ENCODE results near the gene MAP1B.

The MAP1B gene

DNA sequence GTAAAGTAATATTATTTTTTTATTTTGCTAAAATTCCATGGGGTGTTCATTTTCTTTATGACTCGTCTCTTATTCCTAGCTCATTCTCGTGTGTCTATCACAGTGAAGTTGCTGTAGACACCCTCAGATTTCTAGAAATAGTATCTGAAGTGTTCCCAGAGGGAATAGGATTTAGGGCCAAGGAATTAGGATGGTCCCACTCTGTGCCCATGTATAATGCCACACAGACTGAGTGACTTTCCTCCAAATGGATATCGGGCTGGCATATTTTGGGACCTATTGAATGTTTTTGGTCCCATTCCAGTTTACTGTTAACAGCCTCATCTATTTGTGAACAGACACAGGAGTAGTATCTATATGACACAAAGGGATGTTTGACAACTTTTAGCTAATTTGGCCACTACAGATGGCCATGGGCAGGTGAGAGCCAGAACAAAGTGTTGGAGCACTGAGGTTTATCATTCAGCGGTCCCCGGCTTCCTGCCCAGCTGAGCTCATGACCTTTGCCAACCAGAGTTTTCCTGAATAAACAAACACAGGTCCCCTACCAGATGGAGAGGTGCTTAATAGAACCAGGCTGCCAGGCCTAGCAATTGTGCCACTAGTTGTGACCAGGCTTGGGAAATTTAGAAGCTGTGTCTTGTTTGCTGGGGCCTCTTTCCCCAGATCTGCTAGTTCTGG is 46.9 kb downstream of the MAP1B start:
- Histone ChIP-seq H3K36me3 (ENCODE audit: control insufficient read depth in 5 of 5, insufficient read depth in 5 of 5, low read length in 5 of 5) (no peaks in the 10 kb centered on the region), H3K4me1 (ENCODE audit: control insufficient read depth in 5 of 5, insufficient read depth in 5 of 5, low read length in 5 of 5) (peaks cover 1 to 28% (median 24%) of the 10 kb centered on the region in 5 donors), H3K27ac (ENCODE audit: low read depth, low read length) (no peak overlapping the region), H3K4me3 (ENCODE audit: low read depth in 1 of 5, low read length in 5 of 5) (no peak overlapping the region), H3K9ac (ENCODE audit: low read length in 5 of 5) (no peak overlapping the region), H3K9me3 (ENCODE audit: control insufficient read depth in 5 of 5, low read length in 5 of 5) (no peaks in the 10 kb centered on the region), H3K27me3 (ENCODE audit: control insufficient read depth in 5 of 5, insufficient read depth in 4 of 5, low read length in 5 of 5) (no peaks in the 10 kb centered on the region)

DNA sequence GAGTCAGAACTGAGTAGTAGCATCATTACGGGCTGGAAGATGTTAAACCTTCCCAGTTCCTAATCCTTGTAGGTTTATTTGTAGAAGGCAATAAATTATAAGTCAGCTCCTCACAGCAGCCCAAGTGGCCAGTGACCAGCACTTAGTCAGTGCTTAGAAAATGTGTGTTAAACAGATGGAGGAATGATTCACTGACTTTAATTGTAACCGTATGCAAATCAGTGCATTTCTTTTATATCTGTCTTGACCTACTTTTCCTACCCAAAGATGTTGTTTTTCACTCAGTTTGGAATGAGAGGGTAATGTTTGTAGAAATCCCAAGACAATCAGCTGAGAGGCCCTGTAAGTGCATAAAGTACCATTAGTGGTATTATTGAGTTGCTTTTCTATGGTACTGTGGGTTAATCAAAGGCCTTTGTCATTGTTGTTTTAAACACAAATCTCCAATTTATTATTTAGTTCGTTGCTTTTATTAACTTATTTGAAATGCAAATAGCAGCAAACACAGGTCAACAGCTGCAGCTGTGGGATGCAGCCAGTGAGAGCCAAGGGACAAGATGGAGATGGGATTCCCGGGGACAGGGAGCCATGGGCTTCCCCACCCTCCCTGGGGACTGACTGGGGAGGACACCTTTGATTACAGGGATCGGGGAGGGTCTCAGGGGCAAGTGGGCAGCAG is 49.8 kb downstream of the MAP1B start:
- Histone ChIP-seq H3K9ac (ENCODE audit: low read length in 5 of 5) (no peak overlapping the region), H3K4me3 (ENCODE audit: low read depth in 1 of 5, low read length in 5 of 5) (no peak overlapping the region), H3K36me3 (ENCODE audit: control insufficient read depth in 5 of 5, insufficient read depth in 5 of 5, low read length in 5 of 5) (no peaks in the 10 kb centered on the region), H3K27ac (ENCODE audit: low read depth, low read length) (peak overlapping the region; percentile 37), H3K9me3 (ENCODE audit: control insufficient read depth in 5 of 5, low read length in 5 of 5) (no peaks in the 10 kb centered on the region), H3K27me3 (ENCODE audit: control insufficient read depth in 5 of 5, insufficient read depth in 4 of 5, low read length in 5 of 5) (no peaks in the 10 kb centered on the region), H3K4me1 (ENCODE audit: control insufficient read depth in 5 of 5, insufficient read depth in 5 of 5, low read length in 5 of 5) (peaks cover 2 to 25% (median 11%) of the 10 kb centered on the region in 5 donors)

DNA sequence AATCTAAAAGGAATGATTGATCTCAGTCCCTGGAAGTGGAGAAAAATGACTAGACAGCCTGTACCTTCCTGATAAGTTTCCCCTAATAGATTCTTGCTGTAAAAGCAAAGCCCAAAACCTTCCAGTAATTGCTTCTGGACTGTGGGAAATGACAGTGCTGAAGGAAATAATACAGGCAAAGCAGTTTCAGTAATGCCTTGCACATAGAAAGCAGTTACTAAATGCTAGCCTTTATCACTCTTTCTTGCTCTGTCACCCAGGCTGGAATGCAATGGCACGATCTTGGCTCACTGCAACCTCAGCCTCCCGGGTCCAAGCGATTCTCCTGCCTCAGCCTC is 50.3 kb downstream of the MAP1B start:
- Histone ChIP-seq H3K4me1 (ENCODE audit: control insufficient read depth in 5 of 5, insufficient read depth in 5 of 5, low read length in 5 of 5) (peaks cover 2 to 25% (median 8%) of the 10 kb centered on the region in 5 donors), H3K9me3 (ENCODE audit: control insufficient read depth in 5 of 5, low read length in 5 of 5) (no peaks in the 10 kb centered on the region), H3K27ac (ENCODE audit: low read depth, low read length) (peak overlapping the region; percentile 37), H3K9ac (ENCODE audit: low read length in 5 of 5) (no peak overlapping the region), H3K4me3 (ENCODE audit: low read depth in 1 of 5, low read length in 5 of 5) (no peak overlapping the region), H3K27me3 (ENCODE audit: control insufficient read depth in 5 of 5, insufficient read depth in 4 of 5, low read length in 5 of 5) (no peaks in the 10 kb centered on the region), H3K36me3 (ENCODE audit: control insufficient read depth in 5 of 5, insufficient read depth in 5 of 5, low read length in 5 of 5) (no peaks in the 10 kb centered on the region)

DNA sequence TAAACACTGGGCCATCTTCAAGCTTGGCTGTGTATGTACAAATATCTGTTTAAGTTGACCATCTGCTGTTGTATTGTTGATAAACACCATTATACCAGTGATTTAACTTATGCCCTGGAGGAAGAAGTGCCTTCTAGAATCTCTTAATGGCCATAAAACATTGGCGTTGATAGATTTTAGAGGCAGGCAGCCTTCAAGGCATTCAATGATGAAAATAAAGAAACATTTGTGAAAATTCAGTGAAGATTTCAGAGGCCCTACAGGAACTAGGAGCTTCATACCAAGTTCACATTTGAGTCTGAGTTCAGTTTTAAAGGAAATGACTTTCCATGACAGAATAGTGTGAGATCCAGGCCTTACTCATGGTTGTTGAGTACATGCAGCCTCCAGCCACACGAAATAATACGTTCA is 52.2 kb downstream of the MAP1B start:
- Histone ChIP-seq H3K4me3 (ENCODE audit: low read depth in 1 of 5, low read length in 5 of 5) (no peak overlapping the region), H3K27ac (ENCODE audit: low read depth, low read length) (no peak overlapping the region), H3K27me3 (ENCODE audit: control insufficient read depth in 5 of 5, insufficient read depth in 4 of 5, low read length in 5 of 5) (no peaks in the 10 kb centered on the region), H3K36me3 (ENCODE audit: control insufficient read depth in 5 of 5, insufficient read depth in 5 of 5, low read length in 5 of 5) (no peaks in the 10 kb centered on the region), H3K9me3 (ENCODE audit: control insufficient read depth in 5 of 5, low read length in 5 of 5) (no peaks in the 10 kb centered on the region), H3K9ac (ENCODE audit: low read length in 5 of 5) (no peak overlapping the region), H3K4me1 (ENCODE audit: control insufficient read depth in 5 of 5, insufficient read depth in 5 of 5, low read length in 5 of 5) (peaks cover 2 to 19% (median 8%) of the 10 kb centered on the region in 5 donors)

DNA sequence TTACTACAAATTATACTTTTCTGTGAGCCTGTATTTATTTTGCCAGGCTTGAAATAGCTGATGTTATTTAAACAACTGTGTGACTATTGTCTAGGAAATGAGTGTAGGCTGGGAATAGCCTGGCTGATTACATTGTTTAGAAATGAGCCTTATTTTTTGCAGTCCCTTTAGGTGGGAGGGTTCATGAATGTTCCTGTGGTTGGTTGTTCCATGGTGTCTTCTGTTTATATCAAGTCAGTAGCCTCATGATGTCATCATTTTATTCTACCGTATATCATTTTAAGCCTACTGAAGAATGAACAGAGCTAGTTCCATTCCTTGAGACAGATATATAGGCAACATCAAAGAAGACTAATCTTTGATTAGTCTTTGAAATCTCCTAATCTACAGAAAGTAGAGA is 53.1 kb downstream of the MAP1B start:
- Histone ChIP-seq H3K36me3 (ENCODE audit: control insufficient read depth in 5 of 5, insufficient read depth in 5 of 5, low read length in 5 of 5) (no peaks in the 10 kb centered on the region), H3K9ac (ENCODE audit: low read length in 5 of 5) (no peak overlapping the region), H3K27ac (ENCODE audit: low read depth, low read length) (no peak overlapping the region), H3K9me3 (ENCODE audit: control insufficient read depth in 5 of 5, low read length in 5 of 5) (no peaks in the 10 kb centered on the region), H3K27me3 (ENCODE audit: control insufficient read depth in 5 of 5, insufficient read depth in 4 of 5, low read length in 5 of 5) (no peaks in the 10 kb centered on the region), H3K4me3 (ENCODE audit: low read depth in 1 of 5, low read length in 5 of 5) (no peak overlapping the region), H3K4me1 (ENCODE audit: control insufficient read depth in 5 of 5, insufficient read depth in 5 of 5, low read length in 5 of 5) (peaks cover 2 to 14% (median 8%) of the 10 kb centered on the region in 5 donors)

DNA sequence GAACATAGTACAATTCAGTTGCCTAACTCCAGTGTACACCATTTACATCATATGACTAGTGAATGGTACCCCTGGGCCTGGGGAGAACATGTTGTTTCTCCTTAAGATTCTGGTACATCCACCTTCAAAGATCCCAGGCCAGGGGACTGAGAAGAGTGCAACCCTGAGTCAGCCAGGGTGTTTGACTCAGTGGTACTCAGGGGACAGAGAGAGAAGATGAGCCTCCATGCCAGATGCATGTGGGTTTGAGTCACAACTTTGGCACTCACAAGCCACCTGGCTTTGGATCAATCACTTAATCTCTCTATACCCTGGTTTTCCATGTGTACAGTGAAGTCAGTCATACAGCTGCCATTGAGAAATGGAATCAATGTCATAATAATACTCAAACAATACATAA is 53.7 kb downstream of the MAP1B start:
- Histone ChIP-seq H3K36me3 (ENCODE audit: control insufficient read depth in 5 of 5, insufficient read depth in 5 of 5, low read length in 5 of 5) (no peaks in the 10 kb centered on the region), H3K4me3 (ENCODE audit: low read depth in 1 of 5, low read length in 5 of 5) (no peak overlapping the region), H3K27me3 (ENCODE audit: control insufficient read depth in 5 of 5, insufficient read depth in 4 of 5, low read length in 5 of 5) (no peaks in the 10 kb centered on the region), H3K9ac (ENCODE audit: low read length in 5 of 5) (no peak overlapping the region), H3K27ac (ENCODE audit: low read depth, low read length) (no peak overlapping the region), H3K4me1 (ENCODE audit: control insufficient read depth in 5 of 5, insufficient read depth in 5 of 5, low read length in 5 of 5) (peaks cover 5 to 16% (median 11%) of the 10 kb centered on the region in 5 donors), H3K9me3 (ENCODE audit: control insufficient read depth in 5 of 5, low read length in 5 of 5) (no peaks in the 10 kb centered on the region)

DNA sequence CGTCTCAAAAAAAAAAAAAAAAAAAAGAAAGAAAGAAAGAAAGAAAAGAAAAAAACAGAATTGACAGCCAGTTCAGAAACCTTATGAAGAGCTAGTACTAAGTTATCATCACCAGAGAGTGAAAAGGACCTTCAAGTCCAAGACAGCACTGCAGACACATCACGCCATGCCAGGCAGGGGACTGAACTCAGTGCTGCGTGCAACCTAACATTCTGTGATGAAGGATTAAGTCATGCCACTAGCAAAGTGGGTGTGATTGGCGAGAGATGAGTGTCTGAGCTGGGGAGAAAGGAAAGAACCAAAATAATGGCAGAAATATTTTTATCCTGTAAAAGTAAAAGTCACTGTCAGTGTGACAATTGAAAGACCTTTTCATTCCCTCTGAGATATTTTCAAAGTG is 54.7 kb downstream of the MAP1B start:
- Histone ChIP-seq H3K36me3 (ENCODE audit: control insufficient read depth in 5 of 5, insufficient read depth in 5 of 5, low read length in 5 of 5) (no peaks in the 10 kb centered on the region), H3K9me3 (ENCODE audit: control insufficient read depth in 5 of 5, low read length in 5 of 5) (no peaks in the 10 kb centered on the region), H3K27ac (ENCODE audit: low read depth, low read length) (no peak overlapping the region), H3K9ac (ENCODE audit: low read length in 5 of 5) (no peak overlapping the region), H3K4me3 (ENCODE audit: low read depth in 1 of 5, low read length in 5 of 5) (no peak overlapping the region), H3K4me1 (ENCODE audit: control insufficient read depth in 5 of 5, insufficient read depth in 5 of 5, low read length in 5 of 5) (peaks cover 9 to 21% (median 21%) of the 10 kb centered on the region in 5 donors), H3K27me3 (ENCODE audit: control insufficient read depth in 5 of 5, insufficient read depth in 4 of 5, low read length in 5 of 5) (no peaks in the 10 kb centered on the region)

DNA sequence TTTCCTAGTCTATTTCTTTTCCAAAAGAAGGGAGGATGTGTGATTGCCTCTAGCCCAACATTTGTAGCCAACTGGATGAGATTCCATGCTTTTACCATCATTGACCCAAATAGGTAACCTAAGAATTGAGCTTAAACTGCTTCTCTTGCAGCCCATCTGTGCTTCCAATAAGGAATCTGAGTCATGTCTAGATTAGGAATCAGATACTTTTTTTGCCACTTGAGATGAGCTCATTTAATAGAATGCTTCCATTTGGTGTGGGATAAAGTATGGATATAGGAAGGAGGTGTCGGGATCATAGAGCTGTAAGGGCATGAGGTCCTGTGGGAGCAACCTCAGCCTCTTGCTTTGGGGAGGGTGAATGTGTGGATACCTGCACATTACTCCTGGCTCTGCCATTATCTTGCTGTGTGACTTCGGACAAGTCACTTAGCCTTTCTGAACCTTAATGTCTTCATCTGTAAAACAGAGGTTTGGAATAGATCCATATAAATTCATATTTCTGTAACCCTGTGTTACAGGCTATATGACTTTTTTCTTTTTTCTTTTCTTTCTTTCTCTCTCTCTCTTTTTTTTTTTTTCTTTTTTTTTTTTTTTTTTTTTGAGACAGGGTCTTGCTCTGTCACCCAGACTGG is 56.2 kb downstream of the MAP1B start:
- Histone ChIP-seq H3K27me3 (ENCODE audit: control insufficient read depth in 5 of 5, insufficient read depth in 4 of 5, low read length in 5 of 5) (no peaks in the 10 kb centered on the region), H3K9ac (ENCODE audit: low read length in 5 of 5) (no peak overlapping the region), H3K9me3 (ENCODE audit: control insufficient read depth in 5 of 5, low read length in 5 of 5) (no peaks in the 10 kb centered on the region), H3K36me3 (ENCODE audit: control insufficient read depth in 5 of 5, insufficient read depth in 5 of 5, low read length in 5 of 5) (no peaks in the 10 kb centered on the region), H3K4me1 (ENCODE audit: control insufficient read depth in 5 of 5, insufficient read depth in 5 of 5, low read length in 5 of 5) (peaks cover 9 to 32% (median 26%) of the 10 kb centered on the region in 5 donors), H3K4me3 (ENCODE audit: low read depth in 1 of 5, low read length in 5 of 5) (no peak overlapping the region), H3K27ac (ENCODE audit: low read depth, low read length) (no peak overlapping the region)

DNA sequence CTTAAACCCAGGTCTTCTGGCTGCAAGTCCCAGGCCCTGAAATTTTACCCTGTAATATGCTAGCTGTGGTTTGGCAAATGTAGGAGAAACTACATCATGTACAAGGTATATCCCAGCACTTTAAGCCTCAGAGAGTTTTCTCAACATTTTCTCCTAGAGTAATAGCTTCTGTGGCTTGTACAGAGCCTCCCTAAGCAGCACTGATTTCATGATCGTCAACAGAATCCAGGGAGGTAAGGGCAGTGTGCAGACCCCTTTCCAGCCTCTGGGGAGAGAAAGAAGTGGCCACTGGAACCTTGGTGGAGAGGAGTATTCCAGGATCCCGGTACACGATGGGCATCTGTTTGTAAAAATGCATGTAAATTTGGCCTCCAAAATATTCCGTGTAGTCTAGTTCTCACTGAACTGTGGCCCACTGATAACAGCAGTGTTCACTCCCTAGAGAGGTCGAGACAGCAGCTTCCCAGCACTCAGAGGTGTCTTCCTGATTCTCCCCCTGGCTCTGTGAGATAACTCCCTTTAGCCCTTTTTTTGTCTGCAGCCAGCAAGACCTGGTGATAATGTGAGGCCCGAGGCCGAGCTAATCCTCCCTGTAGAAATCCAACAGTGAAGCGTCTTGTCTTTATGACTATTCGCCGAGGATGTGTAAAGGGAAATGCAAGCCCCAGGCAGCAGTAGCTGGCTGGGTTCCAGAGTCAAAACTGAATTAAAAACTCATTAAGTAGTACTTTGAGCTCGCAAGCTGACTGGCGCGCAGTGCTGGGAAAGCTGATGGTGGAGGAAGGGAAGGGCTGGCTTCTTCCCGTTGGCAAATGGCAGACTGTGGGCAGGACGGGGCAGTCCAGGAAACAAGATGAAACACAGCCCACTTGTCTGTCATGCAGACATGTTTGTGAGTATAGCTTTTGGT is 59.0 kb downstream of the MAP1B start:
- no peaks in the 10 kb centered on the region for H3K36me3 ChIP-seq (ENCODE audit: control insufficient read depth in 5 of 5, insufficient read depth in 5 of 5, low read length in 5 of 5)
- H3K27me3 ChIP-seq (ENCODE audit: control insufficient read depth in 5 of 5, insufficient read depth in 4 of 5, low read length in 5 of 5): no peaks in the 10 kb centered on the region
- H3K9ac ChIP-seq (ENCODE audit: low read length in 5 of 5): peak overlapping the region in 3 of 5 donors; percentile 21 to 69 (median 66)
- H3K9me3 ChIP-seq (ENCODE audit: control insufficient read depth in 5 of 5, low read length in 5 of 5): no peaks in the 10 kb centered on the region
- H3K4me1 ChIP-seq (ENCODE audit: control insufficient read depth in 5 of 5, insufficient read depth in 5 of 5, low read length in 5 of 5): peaks cover 7 to 31% (median 26%) of the 10 kb centered on the region in 5 donors
- H3K27ac ChIP-seq (ENCODE audit: low read depth, low read length): peak overlapping the region; percentile 54
- peak overlapping the region; percentile 43 to 76 (median 49) for H3K4me3 ChIP-seq (ENCODE audit: low read depth in 1 of 5, low read length in 5 of 5)
